K562 (cell line): Measurements from ENCODE around the gene TMEM117.

Experiments
- CTCF ChIP-seq, 3 experiments: IDR thresholded peaks in 2 of 3; conservative IDR thresholded peaks in 1 of 3; 2 replicates each; pipeline ENCODE4 v1.5.1; 2011 to 2012; ENCODE audit warnings: low read length in 3 of 3, mild to moderate bottlenecking in 3 of 3, control low read depth in 2 of 3, improper control_type of control experiment in 1 of 3, inconsistent platforms in 1 of 3, low read depth in 1 of 3, mixed read lengths in 1 of 3, moderate library complexity in 1 of 3; ENCODE audit not compliant: insufficient read depth in 2 of 3
- ETS1 ChIP-seq: conservative IDR thresholded peaks from 2 replicates; pipeline ENCODE4 v1.6.1; 2011; ENCODE audit warnings: low read depth, mild to moderate bottlenecking, low read length; ENCODE audit not compliant: control insufficient read depth
- EZH2 ChIP-seq: IDR thresholded peaks from 2 replicates; pipeline ENCODE4 v1.6.1; 2012; ENCODE audit warnings: low read depth, mild to moderate bottlenecking, inconsistent platforms, low read length, borderline replicate concordance
- FOXA3 ChIP-seq, 2 experiments: fragments of 450-650 bp in 1 of 2; sonication (generic) in 1 of 2; formaldehyde crosslinking; IDR thresholded peaks in 1 of 2; conservative IDR thresholded peaks in 1 of 2; 2 replicates each; pipeline versions ENCODE4 v1.4.0 to v1.8.0; 2020 to 2022; ENCODE audit warnings: mild to moderate bottlenecking in 2 of 2, missing genetic modification reagents in 1 of 2
- HNRNPL ChIP-seq: fragments of 200-400 bp; formaldehyde crosslinking; IDR thresholded peaks from 2 replicates; pipeline ENCODE4 v1.6.1; 2017; ENCODE audit warnings: low read depth, mild to moderate bottlenecking, low read length
- JUN ChIP-seq, 2 experiments: sonication (generic) in 1 of 2; formaldehyde crosslinking in 1 of 2; IDR thresholded peaks; 2 replicates each; pipeline versions ENCODE4 v1.6.1 to v1.8.0; 2012 to 2022; ENCODE audit warnings: borderline replicate concordance in 2 of 2, mild to moderate bottlenecking in 2 of 2, improper control_type of control experiment in 1 of 2, low read depth in 1 of 2, low read length in 1 of 2, missing genetic modification reagents in 1 of 2
- MED1 ChIP-seq: sonication (generic); formaldehyde crosslinking; IDR thresholded peaks from 2 replicates; pipeline ENCODE4 v1.8.1; 2023; ENCODE audit warnings: missing genetic modification reagents, borderline replicate concordance
- YY1 ChIP-seq, 3 experiments: IDR thresholded peaks; 2 replicates each; pipeline ENCODE4 v1.6.1; 2011; ENCODE audit warnings: low read length in 2 of 3, mild to moderate bottlenecking in 2 of 3, moderate library complexity in 2 of 3, borderline replicate concordance in 1 of 3, control low read depth in 1 of 3, low read depth in 1 of 3; ENCODE audit not compliant: insufficient read depth in 3 of 3, insufficient replicate concordance in 2 of 3, control insufficient read depth in 1 of 3, insufficient read length in 1 of 3; ENCODE audit errors: extremely low read depth in 1 of 3
- ZMIZ1 ChIP-seq, 2 experiments: fragments of 150-350 bp in 1 of 2; IDR thresholded peaks; 2 replicates each; pipeline ENCODE4 v1.6.1; 2012 to 2016; ENCODE audit warnings: low read depth in 2 of 2, low read length in 2 of 2, mild to moderate bottlenecking in 1 of 2, moderate library complexity in 1 of 2
- ZNF830 ChIP-seq: fragments of 250-450 bp; sonication (Bioruptor Pico); IDR thresholded peaks from 2 replicates; pipeline ENCODE4 v1.5.0; 2021; ENCODE audit warnings: mild to moderate bottlenecking

- TF ChIP-seq FOXA3 (CRISPR knock-in tag; conservative IDR thresholded peaks at IDR 0.05 in 1 of 2, IDR thresholded peaks at IDR 0.05 in 1 of 2) = no peak
- no peak for TF ChIP-seq ZMIZ1 (IDR thresholded peaks at IDR 0.05; ENCODE audit: low read depth in 2 of 2, low read length in 2 of 2)
- no peak for TF ChIP-seq YY1 (IDR thresholded peaks at IDR 0.05; ENCODE audit: borderline replicate concordance in 1 of 3, control insufficient read depth in 1 of 3, extremely low read depth in 1 of 3, insufficient read depth in 3 of 3, insufficient read length in 1 of 3, insufficient replicate concordance in 2 of 3, low read depth in 1 of 3, low read length in 2 of 3)
- TF ChIP-seq JUN (IDR thresholded peaks at IDR 0.05; ENCODE audit: borderline replicate concordance, low read depth, low read length) = no peak
- no peak for TF ChIP-seq JUN (CRISPR knock-in tag; IDR thresholded peaks at IDR 0.05; ENCODE audit: borderline replicate concordance)
- no peak for TF ChIP-seq CTCF (IDR thresholded peaks at IDR 0.05 in 2 of 3, conservative IDR thresholded peaks at IDR 0.05 in 1 of 3; ENCODE audit: insufficient read depth in 2 of 3, low read depth in 1 of 3, low read length in 3 of 3)
- no peak for TF ChIP-seq ETS1
- no peak for TF ChIP-seq MED1
- no peak for TF ChIP-seq HNRNPL
- TF ChIP-seq EZH2 = no peak
- no peak for TF ChIP-seq ZNF830 (CRISPR knock-in tag)
Measured at GRCh38 chr12:44307506-44308168, 471.8 kb downstream of the TMEM117 start.
